Smooth muscle cell (in vitro differentiated cells): Measurements from ENCODE around the gene ACSL6. TPM values are rescaled to one million over a fixed set of nuclear protein-coding genes. Genes with fewer than 3 reads are reported as not detected.

Experiments used
- DNase-seq: peaks from one replicate; lab custom pipeline; 2025; ENCODE audit not compliant: unreplicated experiment; lab: John Stamatoyannopoulos, UW
- H2AFZ ChIP-seq: fragments of 200-600 bp; sonication (generic); 2 replicates; pipeline ENCODE4 v1.6.0; 2016; ENCODE audit warnings: antibody characterized with exemption, low read depth, mild to moderate bottlenecking
- H3F3A ChIP-seq: fragments of 200-600 bp; sonication (generic); 2 replicates; pipeline ENCODE4 v1.6.0; 2017; ENCODE audit warnings: antibody characterized with exemption, low read depth
- H3K27ac ChIP-seq: fragments of 200-600 bp; sonication (generic); 2 replicates; pipeline ENCODE4 v1.5.1; 2016; ENCODE audit warnings: low read depth, mild to moderate bottlenecking
- H3K27me3 ChIP-seq: fragments of 200-600 bp; sonication (generic); 2 replicates; pipeline ENCODE4 v1.6.1; 2016; ENCODE audit warnings: low read depth, mild to moderate bottlenecking
- H3K36me3 ChIP-seq: fragments of 200-600 bp; sonication (generic); 2 replicates; pipeline ENCODE4 v1.5.1; 2016; ENCODE audit warnings: low read depth
- H3K4me1 ChIP-seq: fragments of 200-600 bp; sonication (generic); 2 replicates; pipeline ENCODE4 v1.5.1; 2016; ENCODE audit warnings: low read depth
- H3K4me2 ChIP-seq: fragments of 200-600 bp; sonication (generic); 2 replicates; pipeline ENCODE4 v1.6.0; 2016; ENCODE audit warnings: mild to moderate bottlenecking
- H3K4me3 ChIP-seq: fragments of 200-600 bp; sonication (generic); 2 replicates; pipeline ENCODE4 v1.5.1; 2016; ENCODE audit warnings: mild to moderate bottlenecking
- H3K79me2 ChIP-seq: fragments of 200-600 bp; sonication (generic); 2 replicates; pipeline ENCODE4 v1.6.0; 2016; ENCODE audit warnings: low read depth, mild to moderate bottlenecking
- H3K9ac ChIP-seq: fragments of 200-600 bp; sonication (generic); 2 replicates; pipeline ENCODE4 v1.6.0; 2016; ENCODE audit warnings: low read depth
- H3K9me3 ChIP-seq: fragments of 200-600 bp; sonication (generic); replicated peaks from 2 replicates; pipeline ENCODE4 v1.5.1; 2016; ENCODE audit warnings: low read depth
- H4K20me1 ChIP-seq: fragments of 200-600 bp; sonication (generic); 2 replicates; pipeline ENCODE4 v1.6.0; 2016; ENCODE audit warnings: low read depth
- WGBS: methylation state at CpG from one replicate; pipeline ENCODE4 v1.1.7; 2016; ENCODE audit warnings: low lambda C conversion rate; 5-methylcytosine and 5-hydroxymethylcytosine counted together
- polyA plus RNA-seq: library from polyadenylated mRNA; unstranded; fragments of >200 nt; fragmentation: Nextera tagmentation; extraction: Ambion mirVana; gene quantifications from 2 replicates; pipeline ENCODE4 v1.2.1, GENCODE V29; 2016
- total RNA-seq: library from RNA; depleted of rRNA; stranded (reverse); fragments of >200 nt; gene quantifications from 2 replicates; pipeline ENCODE4 v1.2.3, GENCODE V29; 2014
- TF ChIP-seq, protein P1 (sequence below): fragments of 200-600 bp; sonication (generic); IDR thresholded peaks from 2 replicates; pipeline ENCODE4 v1.5.1; 2017; ENCODE audit warnings: borderline replicate concordance, mild to moderate bottlenecking, antibody characterized with exemption; ENCODE audit not compliant: insufficient read depth, poor library complexity, severe bottlenecking

ACSL6 gene
- total and polyA plus RNA-seq, 2 experiments from 2014 or later: not detected

DNA sequence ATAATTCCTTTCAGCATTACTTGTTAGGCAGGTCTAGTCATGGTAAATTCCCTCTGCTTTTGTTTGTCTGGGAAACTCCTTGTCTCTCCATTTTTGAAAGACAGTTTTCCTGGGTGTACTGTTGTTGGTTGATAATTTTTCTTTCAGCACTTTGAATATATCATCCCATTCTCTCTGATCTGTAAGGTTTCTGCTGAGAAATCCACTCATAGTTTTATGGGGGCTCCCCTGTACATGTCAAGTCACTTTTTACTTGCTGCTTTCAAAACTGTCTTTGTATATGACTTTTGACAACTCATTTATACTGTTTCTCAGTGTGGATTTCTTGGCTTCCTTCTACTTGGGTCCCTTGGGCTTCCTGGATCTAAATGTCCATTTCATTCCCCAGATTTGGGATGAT, 82.5 kb downstream of the ACSL6 start:
- Histone ChIP-seq H3K79me2 (no peaks in the 10 kb centered on the region), H3K27ac (no peak overlapping the region), H4K20me1 (no peaks in the 10 kb centered on the region), H3K36me3 (no peaks in the 10 kb centered on the region), H2AFZ (no peak overlapping the region), H3K27me3 (no peaks in the 10 kb centered on the region), H3K4me1 (no peaks in the 10 kb centered on the region), H3K9me3 (peaks cover 10% of the 10 kb centered on the region), H3K4me3 (no peak overlapping the region), H3F3A (no peaks in the 10 kb centered on the region), H3K9ac (no peak overlapping the region), H3K4me2 (no peak overlapping the region)
- TF ChIP-seq, protein P1, sequence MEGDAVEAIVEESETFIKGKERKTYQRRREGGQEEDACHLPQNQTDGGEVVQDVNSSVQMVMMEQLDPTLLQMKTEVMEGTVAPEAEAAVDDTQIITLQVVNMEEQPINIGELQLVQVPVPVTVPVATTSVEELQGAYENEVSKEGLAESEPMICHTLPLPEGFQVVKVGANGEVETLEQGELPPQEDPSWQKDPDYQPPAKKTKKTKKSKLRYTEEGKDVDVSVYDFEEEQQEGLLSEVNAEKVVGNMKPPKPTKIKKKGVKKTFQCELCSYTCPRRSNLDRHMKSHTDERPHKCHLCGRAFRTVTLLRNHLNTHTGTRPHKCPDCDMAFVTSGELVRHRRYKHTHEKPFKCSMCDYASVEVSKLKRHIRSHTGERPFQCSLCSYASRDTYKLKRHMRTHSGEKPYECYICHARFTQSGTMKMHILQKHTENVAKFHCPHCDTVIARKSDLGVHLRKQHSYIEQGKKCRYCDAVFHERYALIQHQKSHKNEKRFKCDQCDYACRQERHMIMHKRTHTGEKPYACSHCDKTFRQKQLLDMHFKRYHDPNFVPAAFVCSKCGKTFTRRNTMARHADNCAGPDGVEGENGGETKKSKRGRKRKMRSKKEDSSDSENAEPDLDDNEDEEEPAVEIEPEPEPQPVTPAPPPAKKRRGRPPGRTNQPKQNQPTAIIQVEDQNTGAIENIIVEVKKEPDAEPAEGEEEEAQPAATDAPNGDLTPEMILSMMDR: no peak
- no peak for DNase-seq

DNA sequence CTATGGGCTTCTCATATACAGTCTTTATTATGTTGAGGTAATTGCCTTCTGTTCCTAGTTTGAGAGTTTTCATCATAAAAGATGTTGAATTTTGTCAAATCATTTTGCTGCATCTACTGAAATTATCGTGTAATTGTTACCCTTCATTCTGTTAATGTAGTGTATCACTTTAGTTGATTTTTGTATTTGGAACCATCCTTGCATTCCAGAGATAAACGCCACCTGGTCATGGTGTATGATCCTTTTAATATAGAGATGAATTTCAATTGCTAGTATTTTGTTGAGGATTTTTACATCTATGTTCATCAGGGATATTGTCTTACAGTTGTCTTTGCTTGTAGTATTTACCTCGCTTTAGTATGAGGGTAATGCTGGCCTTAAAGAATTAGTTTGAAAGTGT, 85.3 kb downstream of the ACSL6 start:
- DNase-seq: no peak
- H3K79me2 ChIP-seq: no peaks in the 10 kb centered on the region
- H3K9me3 ChIP-seq: peaks cover 10% of the 10 kb centered on the region
- H3K27ac ChIP-seq: no peak overlapping the region
- H2AFZ ChIP-seq: no peak overlapping the region
- H3K4me1 ChIP-seq: no peaks in the 10 kb centered on the region
- no peaks in the 10 kb centered on the region for H3F3A ChIP-seq
- TF ChIP-seq, protein P1: no peak
- WGBS: 76% methylated on average over 3 of the region's 3 CpGs
- H4K20me1 ChIP-seq: no peaks in the 10 kb centered on the region
- no peak overlapping the region for H3K4me2 ChIP-seq
- no peaks in the 10 kb centered on the region for H3K36me3 ChIP-seq
- H3K9ac ChIP-seq: no peak overlapping the region
- H3K27me3 ChIP-seq: no peaks in the 10 kb centered on the region
- no peak overlapping the region for H3K4me3 ChIP-seq

DNA sequence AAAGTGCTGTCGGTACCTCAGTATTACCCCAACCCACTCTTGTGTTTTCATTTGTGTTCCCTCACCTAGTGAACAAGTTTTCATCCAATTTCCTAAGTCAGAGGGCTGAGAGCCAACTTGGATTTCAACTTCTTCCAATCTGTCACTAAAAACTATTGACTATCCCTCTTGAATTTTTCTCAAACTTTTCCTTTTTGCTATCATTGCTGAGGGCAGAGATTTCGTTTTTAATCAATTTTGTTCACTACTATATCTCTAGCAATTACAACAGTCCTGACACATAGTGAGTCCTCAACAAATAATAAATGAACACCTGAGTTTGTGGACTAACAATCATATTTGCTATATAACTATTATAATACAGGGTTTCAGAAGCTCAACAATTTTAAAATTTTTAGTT, 95.0 kb downstream of the ACSL6 start:
- Histone ChIP-seq H3K9ac (no peak overlapping the region), H3K27ac (no peak overlapping the region), H3F3A (no peaks in the 10 kb centered on the region), H3K4me3 (no peak overlapping the region), H3K4me2 (no peak overlapping the region), H3K36me3 (no peaks in the 10 kb centered on the region), H3K27me3 (no peaks in the 10 kb centered on the region), H3K79me2 (no peaks in the 10 kb centered on the region), H3K4me1 (no peaks in the 10 kb centered on the region), H4K20me1 (no peaks in the 10 kb centered on the region), H2AFZ (no peak overlapping the region), H3K9me3 (no peaks in the 10 kb centered on the region)
- TF ChIP-seq, protein P1: no peak
- no peak for DNase-seq
- WGBS: 56% methylated on average over 2 of the region's 2 CpGs

DNA sequence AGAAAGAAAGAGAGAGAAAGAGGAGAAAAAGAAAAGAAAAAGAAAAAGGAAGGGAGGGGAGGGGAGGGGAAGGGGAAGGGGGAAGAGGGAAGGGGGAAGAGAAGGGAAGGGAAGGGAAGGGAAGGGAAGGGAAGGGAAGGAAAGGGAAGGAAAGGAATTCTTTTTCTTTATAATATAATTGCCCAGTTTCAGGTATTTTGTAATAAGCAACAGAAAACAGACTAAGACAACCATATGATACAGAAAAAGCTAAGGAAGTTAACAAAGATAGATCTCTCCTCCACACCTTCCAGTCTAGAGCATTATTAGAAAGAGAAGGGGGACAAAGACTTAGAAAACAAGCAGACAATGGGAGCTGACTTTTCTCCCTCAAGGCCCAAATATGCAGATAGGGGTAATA, 97.0 kb downstream of the ACSL6 start:
- H3K9ac ChIP-seq: no peak overlapping the region
- no peak overlapping the region for H2AFZ ChIP-seq
- H3K4me2 ChIP-seq: no peak overlapping the region
- no peaks in the 10 kb centered on the region for H3K27me3 ChIP-seq
- no peaks in the 10 kb centered on the region for H3K36me3 ChIP-seq
- no peak overlapping the region for H3K27ac ChIP-seq
- H4K20me1 ChIP-seq: no peaks in the 10 kb centered on the region
- H3F3A ChIP-seq: no peaks in the 10 kb centered on the region
- no peaks in the 10 kb centered on the region for H3K4me1 ChIP-seq
- no peaks in the 10 kb centered on the region for H3K79me2 ChIP-seq
- DNase-seq: no peak
- no peaks in the 10 kb centered on the region for H3K9me3 ChIP-seq
- TF ChIP-seq, protein P1: no peak
- H3K4me3 ChIP-seq: no peak overlapping the region
